T-helper 2 cell treated with Interferon-gamma antibody and Interleukin-4, amounts not matched to agents 100 ng/mL and 5 ng/mL, for 36 hours (primary cell): Measurements from ENCODE around the gene RASA1. TPM values are rescaled to one million over a fixed set of nuclear protein-coding genes. Genes with fewer than 3 reads are reported as not detected.
"Not testable (repeated sequence)": the region's sequence is repeated elsewhere in the genome, so short reads cannot be mapped to it uniquely, and the experiment has no call there.

Source experiments
- intact Hi-C: fragments of 100-400 bp; cut with micrococcal nuclease; formaldehyde crosslinking; loops from one replicate; pipeline ENCODE4 v1.15.1; 2023
- total RNA-seq: library from RNA; stranded (reverse); gene quantifications from 2 replicates; pipeline ENCODE4 v1.2.3, GENCODE V29; 2022

Gene RASA1
- total RNA-seq, 1 donor from 2014 or later: 23.9 TPM

- intact Hi-C loops: no loop called here
Measured at GRCh38 chr5:87278590-87279100, 11.0 kb downstream of the RASA1 start.

- intact Hi-C loops: loop anchor here (1.0 to 5.0 kb wide), 4 partner anchors 14 to 200 kb away; no protein-coding TSS in a partner anchor
Measured at GRCh38 chr5:87282269-87282668, 14.6 kb downstream of the RASA1 start.

- intact Hi-C loops: not testable (repeated sequence)
Measured at GRCh38 chr5:87287266-87287665, 19.6 kb downstream of the RASA1 start.

GRCh38 chr5:87298692-87299362 is 31.1 kb downstream of the RASA1 start:
- intact Hi-C loops: no loop called here

- intact Hi-C loops: loop anchor here (5.0 kb wide), 1 partner anchor 33 kb away; the partner anchor contains the start of gene RASA1
Measured at GRCh38 chr5:87300176-87300575, 32.5 kb downstream of the RASA1 start.

GRCh38 chr5:87300744-87301143 is 33.1 kb downstream of the RASA1 start:
- intact Hi-C loops: loop anchor here (5.0 kb wide), 1 partner anchor 33 kb away; the partner anchor contains the start of gene RASA1

- intact Hi-C loops: loop anchor here (5.0 kb wide), 1 partner anchor 35 kb away; the partner anchor contains the start of gene RASA1
Measured at GRCh38 chr5:87302061-87302460, 34.4 kb downstream of the RASA1 start.

GRCh38 chr5:87303324-87303723 is 35.6 kb downstream of the RASA1 start:
- intact Hi-C loops: loop anchor here (5.0 kb wide), 1 partner anchor 36 kb away; the partner anchor contains the start of gene RASA1

GRCh38 chr5:87306090-87306489 is 38.4 kb downstream of the RASA1 start:
- intact Hi-C loops: not testable (repeated sequence)

- intact Hi-C loops: no loop called here
Measured at GRCh38 chr5:87307796-87308423, 40.2 kb downstream of the RASA1 start.

- intact Hi-C loops: no loop called here
Measured at GRCh38 chr5:87311405-87312279, 44.0 kb downstream of the RASA1 start.

- intact Hi-C loops: no loop called here
Measured at GRCh38 chr5:87313216-87313615, 45.5 kb downstream of the RASA1 start.

GRCh38 chr5:87319469-87319868 is 51.8 kb downstream of the RASA1 start:
- intact Hi-C loops: no loop called here

- intact Hi-C loops: no loop called here
Measured at GRCh38 chr5:87321605-87322004, 53.9 kb downstream of the RASA1 start.

- intact Hi-C loops: no loop called here
Measured at GRCh38 chr5:87322381-87322780, 54.7 kb downstream of the RASA1 start.

GRCh38 chr5:87327998-87328397 is 60.3 kb downstream of the RASA1 start:
- intact Hi-C loops: no loop called here

- intact Hi-C loops: no loop called here
Measured at GRCh38 chr5:87329114-87329513, 61.4 kb downstream of the RASA1 start.

GRCh38 chr5:87339986-87340385 is 72.3 kb downstream of the RASA1 start:
- intact Hi-C loops: loop anchor here (1.0 to 5.0 kb wide), 5 partner anchors 58 to 263 kb away; partner anchors contain the start of gene CCNH

GRCh38 chr5:87340716-87341115 is 73.0 kb downstream of the RASA1 start:
- intact Hi-C loops: loop anchor here (1.0 to 5.0 kb wide), 5 partner anchors 58 to 263 kb away; partner anchors contain the start of gene CCNH

- intact Hi-C loops: no loop called here
Measured at GRCh38 chr5:87347272-87347671, 79.6 kb downstream of the RASA1 start.

GRCh38 chr5:87347841-87348240 is 80.2 kb downstream of the RASA1 start:
- intact Hi-C loops: no loop called here
